IMR-90 (cell line): ENCODE measurements around the gene LEKR1. TPM values are rescaled to one million over a fixed set of nuclear protein-coding genes. Genes with fewer than 3 reads are reported as not detected.
"Not testable (repeated sequence)": the region's sequence is repeated elsewhere in the genome, so short reads cannot be mapped to it uniquely, and the experiment has no call there.

ENCODE experiments used
- ATAC-seq: fragments of 200-7000 bp; cut with Tn5 transposase; 2 replicates; pipeline ENCODE4 v1.9.1; 2020; ENCODE audit warnings: low read depth, mild to moderate bottlenecking, moderate library complexity
- BruUV-seq: library from RNA; stranded (reverse); fragments of 400-500 nt; replicated peaks from 2 replicates; lab custom pipeline; 2021; lab: Mats Ljungman, UMichigan
- CTCF ChIA-PET: fragments of 300-600 bp; formaldehyde crosslinking; extraction: SDS; loops from one replicate; lab custom pipeline; 2021; ENCODE audit warnings: antibody characterized with exemption; lab: Yijun Ruan, JAX
- POLR2A ChIA-PET: fragments of 300-600 bp; sonication (Branson Sonifier 250); formaldehyde crosslinking; loops from one replicate; lab custom pipeline; 2022; ENCODE audit warnings: antibody characterized with exemption; ENCODE audit not compliant: unreplicated experiment; lab: Charles Lee
- DNase-seq: peaks from one replicate; pipeline ENCODE4 v3.0.0; 2013
- H2AFZ ChIP-seq: replicated peaks from 2 replicates; pipeline ENCODE3; 2013; ENCODE audit warnings: low read length, mild to moderate bottlenecking; ENCODE audit not compliant: poor library complexity
- H2AK5ac ChIP-seq: 2 replicates; pipeline ENCODE4 v1.6.1; 2013; ENCODE audit warnings: low read depth, low read length, inconsistent platforms
- H2AK9ac ChIP-seq: replicated peaks from 2 replicates; pipeline ENCODE3; 2013; ENCODE audit warnings: mild to moderate bottlenecking, low read depth, low read length, moderate library complexity; ENCODE audit not compliant: poor library complexity
- H2BK120ac ChIP-seq: 2 replicates; pipeline ENCODE4 v1.6.1; 2013; ENCODE audit warnings: low read depth, low read length, inconsistent platforms
- H2BK15ac ChIP-seq: 3 replicates; pipeline ENCODE4 v1.6.1; 2013; ENCODE audit warnings: low read depth, low read length, inconsistent platforms
- H2BK20ac ChIP-seq: 2 replicates; pipeline ENCODE4 v1.6.1; 2013; ENCODE audit warnings: low read depth, mild to moderate bottlenecking, inconsistent platforms, low read length, moderate library complexity
- H2BK5ac ChIP-seq: 2 replicates; pipeline ENCODE4 v1.6.1; 2013; ENCODE audit warnings: mild to moderate bottlenecking, low read depth, low read length, inconsistent platforms; ENCODE audit not compliant: poor library complexity, severe bottlenecking
- H3K14ac ChIP-seq: replicated peaks from 2 replicates; pipeline ENCODE4 v1.6.1; 2013; ENCODE audit warnings: low read depth, low read length, inconsistent platforms
- H3K18ac ChIP-seq: 2 replicates; pipeline ENCODE4 v1.6.1; 2013; ENCODE audit warnings: low read depth, low read length, control low read depth
- H3K23ac ChIP-seq: 2 replicates; pipeline ENCODE4 v1.6.1; 2013; ENCODE audit warnings: low read depth, low read length, inconsistent platforms
- H3K27ac ChIP-seq: 2 replicates; pipeline ENCODE4 v1.5.1; 2013; ENCODE audit warnings: mild to moderate bottlenecking, control low read depth, low read length; ENCODE audit not compliant: insufficient read depth
- H3K27me3 ChIP-seq: 2 replicates; pipeline ENCODE4 v1.6.1; 2013; ENCODE audit warnings: low read length; ENCODE audit not compliant: control insufficient read depth, insufficient read depth
- H3K36me3 ChIP-seq: 2 replicates; pipeline ENCODE4 v1.6.1; 2013; ENCODE audit warnings: low read length, mixed read lengths; ENCODE audit not compliant: control insufficient read depth, insufficient read depth
- H3K4ac ChIP-seq: 2 replicates; pipeline ENCODE4 v1.6.1; 2013; ENCODE audit warnings: low read depth, low read length, inconsistent platforms
- H3K4me1 ChIP-seq: 2 replicates; pipeline ENCODE4 v1.6.1; 2013; ENCODE audit warnings: low read length, mixed read lengths; ENCODE audit not compliant: control insufficient read depth, insufficient read depth
- H3K4me2 ChIP-seq: 2 replicates; pipeline ENCODE4 v1.6.1; 2013; ENCODE audit warnings: low read depth, mild to moderate bottlenecking, control low read depth, low read length, moderate library complexity
- H3K4me3 ChIP-seq: 2 replicates; pipeline ENCODE4 v1.5.1; 2013; ENCODE audit warnings: low read depth, mild to moderate bottlenecking, control low read depth, low read length, moderate library complexity; ENCODE audit not compliant: insufficient read depth
- H3K56ac ChIP-seq: 2 replicates; pipeline ENCODE4 v1.6.1; 2013; ENCODE audit warnings: low read length, inconsistent platforms; ENCODE audit not compliant: insufficient read depth; ENCODE audit errors: extremely low read depth
- H3K79me1 ChIP-seq, 2 experiments: 2 replicates each; pipeline ENCODE4 v1.6.1; 2013; ENCODE audit warnings: low read length in 2 of 2, inconsistent platforms in 1 of 2, low read depth in 1 of 2
- H3K9ac ChIP-seq: 2 replicates; pipeline ENCODE4 v1.6.1; 2013; ENCODE audit warnings: low read depth, low read length, control low read depth
- H3K9me1 ChIP-seq: 2 replicates; pipeline ENCODE4 v1.6.1; 2013; ENCODE audit warnings: low read length, inconsistent platforms; ENCODE audit not compliant: insufficient read depth
- H3K9me3 ChIP-seq: 2 replicates; pipeline ENCODE4 v1.6.1; 2013; ENCODE audit warnings: low read length; ENCODE audit not compliant: control insufficient read depth, insufficient read depth
- H4K20me1 ChIP-seq: 2 replicates; pipeline ENCODE4 v1.6.1; 2013; ENCODE audit warnings: low read length, inconsistent platforms; ENCODE audit not compliant: insufficient read depth
- H4K5ac ChIP-seq: 2 replicates; pipeline ENCODE4 v1.6.1; 2013; ENCODE audit warnings: mild to moderate bottlenecking, low read depth, low read length, control low read depth
- H4K8ac ChIP-seq, 2 experiments: 2 replicates each; pipeline ENCODE4 v1.6.1; 2013; ENCODE audit warnings: low read depth in 2 of 2, low read length in 2 of 2, control low read depth in 1 of 2, inconsistent platforms in 1 of 2
- H4K91ac ChIP-seq: 2 replicates; pipeline ENCODE4 v1.6.1; 2013; ENCODE audit warnings: low read depth, low read length, inconsistent platforms; ENCODE audit not compliant: insufficient read depth
- WGBS, 2 experiments: methylation state at CpG; one replicate each; pipeline versions ENCODE4 v1.1.5 to v1.1.7; 2013; ENCODE audit warnings: missing lambda C conversion rate in 2 of 2; ENCODE audit not compliant: insufficient read length in 1 of 2; ENCODE audit errors: extremely low coverage in 2 of 2; 5-methylcytosine and 5-hydroxymethylcytosine counted together
- dilution Hi-C: fragments of 300-500 bp; cut with HindIII; formaldehyde crosslinking; loops from one replicate; pipeline ENCODE4 v1.14.3; 2018; ENCODE audit warnings: low sequenced_read_pairs; ENCODE audit not compliant: unreplicated experiment
- in situ Hi-C: fragments of 300-500 bp; cut with MboI; formaldehyde crosslinking; loops from 3 replicates; pipeline ENCODE4 v1.14.3; 2019; ENCODE audit warnings: low sequenced_read_pairs, inconsistent platforms, mixed read lengths
- intact Hi-C: fragments of 100-400 bp; cut with micrococcal nuclease; formaldehyde crosslinking; loops from 2 replicates; pipeline ENCODE4 v1.10.0; 2022
- polyA plus RNA-seq, 3 experiments: library from polyadenylated mRNA; depleted of rRNA; stranded (reverse); fragments of >200 nt; gene quantifications; 2 replicates each; pipeline ENCODE4 v1.2.3, GENCODE V29; 2012; ENCODE audit warnings: low replicate concordance in 1 of 3
- total RNA-seq: library from RNA; depleted of rRNA; stranded (reverse); fragments of >200 nt; gene quantifications from 2 replicates; pipeline ENCODE4 v1.2.3, GENCODE V29; 2012

The LEKR1 gene
- total and polyA plus RNA-seq, 2 of the 4 experiments (the other 2 are of a cell fraction), result 0.19 to 0.36 TPM

GRCh38 chr3:156914300-156914699, 88.1 kb downstream of the LEKR1 start:
- dilution Hi-C loops, H3K9ac ChIP-seq, H2BK120ac ChIP-seq, H2BK5ac ChIP-seq, H3K23ac ChIP-seq, H3K9me1 ChIP-seq, H3K9me3 ChIP-seq, DNase-seq, ATAC-seq, intact Hi-C loops, H2AK9ac ChIP-seq, H3K27ac ChIP-seq, H3K14ac ChIP-seq, H2AK5ac ChIP-seq, in situ Hi-C loops, H3K4ac ChIP-seq, H2BK15ac ChIP-seq, BruUV-seq, H3K4me1 ChIP-seq, H3K36me3 ChIP-seq, H3K18ac ChIP-seq, H4K8ac ChIP-seq, H4K91ac ChIP-seq, H3K4me3 ChIP-seq, H4K5ac ChIP-seq, POLR2A ChIA-PET, H3K79me1 ChIP-seq, H3K4me2 ChIP-seq, H4K20me1 ChIP-seq, H2AFZ ChIP-seq, H2BK20ac ChIP-seq, H3K56ac ChIP-seq, H3K27me3 ChIP-seq: not testable (repeated sequence)
- no CpG with 5 or more reads among the region's 2 CpGs for WGBS, 2 experiments
- CTCF ChIA-PET, result interaction anchor here (0.6 kb wide), 1 partner anchor 221 kb away, joined by 3 read pairs; no protein-coding TSS in a partner anchor
